Umbilical cord (tissue), 2 donors: ENCODE measurements around the gene PAQR7. TPM values are rescaled to one million over a fixed set of nuclear protein-coding genes. Genes with fewer than 3 reads are reported as not detected.

ENCODE experiments used
- DNase-seq: peaks from one replicate; pipeline ENCODE4 v3.0.0-alpha.2; 2015; ENCODE audit warnings: low spot score
- total RNA-seq: library from RNA; depleted of rRNA; stranded (reverse); fragments of >200 nt; gene quantifications from one replicate; pipeline ENCODE4 v1.2.3, GENCODE V29; 2014; ENCODE audit warnings: low replicate concordance; ENCODE audit not compliant: insufficient read depth

The PAQR7 gene
- 9.6 TPM for total RNA-seq

- peak; percentile 90 for DNase-seq
Measured at GRCh38 chr1:25875154-25875855, at the start of gene PAQR7. PAQR7 (minus strand) TSS chr1:25875708; CDS start chr1:25863839, 11,869 bp downstream.

GRCh38 chr1:25924454-25924853 is 48.9 kb upstream of the PAQR7 start:
- no peak for DNase-seq

GRCh38 chr1:25922971-25923552 is 47.6 kb upstream of the PAQR7 start:
- peak; percentile 54 for DNase-seq

GRCh38 chr1:25922056-25922970 is 46.8 kb upstream of the PAQR7 start:
- DNase-seq, result peak; percentile 42

GRCh38 chr1:25918615-25919014 is 43.1 kb upstream of the PAQR7 start:
- no peak for DNase-seq

- DNase-seq, result no peak
Measured at GRCh38 chr1:25917996-25918395, 42.5 kb upstream of the PAQR7 start.

GRCh38 chr1:25916460-25916859 is 41.0 kb upstream of the PAQR7 start:
- DNase-seq, result no peak

GRCh38 chr1:25914074-25914995 is 38.8 kb upstream of the PAQR7 start:
- no peak for DNase-seq

- DNase-seq, result no peak
Measured at GRCh38 chr1:25913206-25913605, 37.7 kb upstream of the PAQR7 start.

GRCh38 chr1:25912076-25912831 is 36.7 kb upstream of the PAQR7 start:
- peak; percentile 50 for DNase-seq

- no peak for DNase-seq
Measured at GRCh38 chr1:25911162-25911561, 35.7 kb upstream of the PAQR7 start.

- no peak for DNase-seq
Measured at GRCh38 chr1:25909040-25909439, 33.5 kb upstream of the PAQR7 start.

- DNase-seq, result no peak
Measured at GRCh38 chr1:25908161-25908560, 32.7 kb upstream of the PAQR7 start.

- DNase-seq, result no peak
Measured at GRCh38 chr1:25907601-25908000, 32.1 kb upstream of the PAQR7 start.

GRCh38 chr1:25906644-25907300 is 31.3 kb upstream of the PAQR7 start:
- DNase-seq, result no peak

- DNase-seq, result peak; percentile 90
Measured at GRCh38 chr1:25905680-25906643, 30.5 kb upstream of the PAQR7 start, which contains the start of gene STMN1. STMN1 (minus strand) TSS chr1:25906419; CDS start chr1:25904676, 1,743 bp downstream.

GRCh38 chr1:25904943-25905679 is 29.6 kb upstream of the PAQR7 start:
- DNase-seq, result peak; percentile 93

GRCh38 chr1:25903986-25904385 is 28.5 kb upstream of the PAQR7 start:
- DNase-seq, result no peak
